Measurements from ENCODE around the gene IRAK1. TPM values are rescaled to one million over a fixed set of nuclear protein-coding genes. Genes with fewer than 3 reads are reported as not detected.

IRAK1 gene
- polyA plus RNA-seq, 3 donors, result 52.0 to 69.7 (median 62.3) TPM

GRCh38 chrX:154026136-154027021 is 6.7 kb upstream of the IRAK1 start:
- DNase-seq (ENCODE audit: extremely low read depth in 1 of 11, low read depth in 9 of 11, low spot score in 4 of 11), result no peak

- DNase-seq (ENCODE audit: extremely low read depth in 1 of 11, low read depth in 9 of 11, low spot score in 4 of 11), result no peak
Measured at GRCh38 chrX:154025230-154025629, 5.5 kb upstream of the IRAK1 start.

DNA sequence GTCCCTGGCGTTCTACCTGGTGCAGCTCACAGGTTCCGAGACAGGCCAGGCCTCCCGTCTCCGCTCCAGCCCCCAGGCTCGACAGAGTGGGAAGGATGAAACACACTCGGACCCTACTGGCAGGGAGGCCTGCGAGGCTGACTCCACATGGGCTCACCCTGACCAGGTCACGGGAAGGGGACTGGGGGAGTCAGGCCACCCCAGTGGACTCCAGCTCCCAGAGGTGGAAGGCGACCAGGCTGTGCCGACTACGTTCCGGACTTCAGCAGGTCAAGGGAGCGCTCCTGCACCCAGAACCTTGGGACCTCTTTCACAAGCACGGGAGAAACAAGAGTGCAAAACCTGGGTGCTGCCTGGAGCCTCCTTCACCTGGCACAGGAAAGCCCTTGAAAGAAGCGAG is 4.6 kb upstream of the IRAK1 start:
- DNase-seq (ENCODE audit: extremely low read depth in 1 of 11, low read depth in 9 of 11, low spot score in 4 of 11), result no peak

- no peak for DNase-seq (ENCODE audit: extremely low read depth in 1 of 11, low read depth in 9 of 11, low spot score in 4 of 11)
Measured at GRCh38 chrX:154023276-154024000, 3.7 kb upstream of the IRAK1 start.

DNA sequence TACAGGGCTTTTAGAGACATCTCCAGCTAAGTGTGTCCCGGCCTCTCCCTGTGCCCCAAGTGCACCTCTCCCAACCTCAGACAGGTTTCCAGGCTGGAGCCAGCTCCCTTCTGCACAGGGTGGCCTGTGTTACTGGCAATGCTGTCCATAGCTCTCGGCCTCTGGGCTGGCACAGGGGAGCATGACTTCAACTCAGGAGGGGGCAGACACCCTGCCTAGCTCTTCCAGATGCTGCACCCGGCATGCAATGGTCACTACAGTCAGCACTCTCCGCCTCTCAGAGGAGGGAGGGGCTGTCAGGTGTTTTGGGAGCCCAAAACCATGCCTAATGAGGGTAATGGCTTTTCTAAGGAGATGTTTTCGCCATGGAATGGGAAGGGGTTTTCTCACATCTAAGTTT is 2.4 kb upstream of the IRAK1 start:
- no peak for DNase-seq (ENCODE audit: extremely low read depth in 1 of 11, low read depth in 9 of 11, low spot score in 4 of 11)

GRCh38 chrX:154021131-154021611 is 1.5 kb upstream of the IRAK1 start:
- no peak for DNase-seq (ENCODE audit: extremely low read depth in 1 of 11, low read depth in 9 of 11, low spot score in 4 of 11)

DNA sequence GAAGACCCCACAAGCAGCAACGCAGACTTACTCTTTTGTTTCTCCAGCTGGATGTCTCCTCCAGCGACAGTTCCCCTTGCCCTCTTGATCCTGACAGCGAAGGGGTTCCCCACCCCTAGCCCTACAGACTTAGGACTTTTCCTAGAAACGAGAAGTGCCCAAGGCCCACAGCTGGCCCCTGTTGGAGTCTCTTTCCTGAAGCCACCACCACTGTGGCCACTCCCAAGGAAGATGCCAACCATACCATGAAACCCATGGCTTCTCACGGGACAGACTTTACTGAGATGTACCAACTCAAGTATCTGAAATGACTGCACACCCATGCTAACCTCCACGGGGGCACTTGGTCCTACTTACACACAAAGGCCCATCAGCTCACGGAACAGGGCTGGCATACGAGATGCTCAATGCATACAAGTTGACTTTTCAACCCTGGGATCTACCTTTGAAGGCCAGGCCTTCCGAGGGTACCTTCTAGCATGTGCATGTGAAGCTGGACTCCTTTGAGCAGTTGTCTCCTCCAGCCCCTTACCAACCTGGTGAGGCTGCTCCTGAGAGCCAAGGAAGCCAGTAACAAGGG is 924 bp upstream of the IRAK1 start:
- no peak for DNase-seq (ENCODE audit: extremely low read depth in 1 of 11, low read depth in 9 of 11, low spot score in 4 of 11)

- no peak for DNase-seq (ENCODE audit: extremely low read depth in 1 of 11, low read depth in 9 of 11, low spot score in 4 of 11)
Measured at GRCh38 chrX:154019061-154019621, 561 bp downstream of the IRAK1 start.

DNA sequence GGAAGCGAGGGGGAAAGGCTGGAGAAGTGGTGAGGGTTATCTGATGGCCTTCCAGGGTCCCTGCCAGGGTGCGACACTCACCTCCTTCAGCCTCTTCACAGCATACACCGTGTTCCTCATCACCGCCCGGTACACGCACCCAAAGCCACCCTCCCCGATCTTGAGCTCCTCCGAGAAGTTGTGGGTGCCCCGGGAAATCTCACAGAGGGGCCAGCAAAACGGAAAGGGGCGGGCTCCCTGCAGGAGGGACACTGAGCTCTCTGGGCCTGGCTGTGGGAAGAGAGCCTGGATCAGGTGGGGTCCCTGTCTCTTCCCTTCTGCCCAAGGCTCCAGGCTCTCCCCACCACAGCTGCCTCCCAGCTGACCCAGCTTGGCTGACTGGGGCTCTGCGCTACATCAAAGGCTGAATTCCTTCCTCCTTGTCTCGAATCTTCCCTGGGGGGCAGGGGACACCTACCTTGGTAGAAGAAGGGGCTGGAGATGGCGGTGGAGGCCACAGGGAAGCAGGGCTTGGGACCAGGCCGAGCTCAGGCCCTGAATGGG is 1.1 kb downstream of the IRAK1 start:
- no peak for DNase-seq (ENCODE audit: extremely low read depth in 1 of 11, low read depth in 9 of 11, low spot score in 4 of 11)

- DNase-seq (ENCODE audit: extremely low read depth in 1 of 11, low read depth in 9 of 11, low spot score in 4 of 11), result no peak
Measured at GRCh38 chrX:154017766-154018517, 1.8 kb downstream of the IRAK1 start.

- no peak for DNase-seq (ENCODE audit: extremely low read depth in 1 of 11, low read depth in 9 of 11, low spot score in 4 of 11)
Measured at GRCh38 chrX:154016366-154017076, 3.2 kb downstream of the IRAK1 start.

DNA sequence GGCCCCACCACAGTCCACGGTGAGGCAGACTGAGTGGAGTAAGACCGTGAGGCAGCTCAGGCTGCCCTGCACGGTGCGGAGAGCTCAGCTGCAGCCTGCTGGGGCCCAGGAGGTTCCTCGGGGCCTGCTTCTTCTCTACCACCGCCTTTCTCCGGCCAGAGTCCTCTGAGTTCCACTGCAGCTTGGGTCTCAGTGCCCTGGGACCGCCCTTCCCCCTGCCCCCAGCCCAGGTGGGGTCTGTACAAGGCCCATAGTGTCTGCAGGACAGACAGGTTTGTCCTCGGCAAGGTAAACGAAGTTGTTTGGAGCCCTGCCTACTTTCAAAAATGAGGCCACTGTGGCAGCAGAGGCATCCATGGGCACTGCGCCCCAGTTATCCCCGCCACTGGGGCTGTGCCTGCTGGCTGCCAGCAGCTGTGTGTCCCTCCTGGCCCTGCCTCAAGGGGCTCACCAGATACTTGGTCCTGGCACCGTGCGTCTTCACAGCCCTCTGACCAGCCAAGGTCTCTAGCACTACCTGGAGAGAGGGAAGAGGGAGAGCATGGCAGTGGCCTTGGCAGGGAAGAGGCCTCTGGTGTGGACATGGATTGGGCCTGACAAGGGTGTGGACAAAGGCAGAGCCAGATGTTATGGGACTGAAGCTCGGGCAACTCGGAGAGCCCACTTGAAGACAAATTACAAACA is 4.0 kb downstream of the IRAK1 start:
- DNase-seq (ENCODE audit: extremely low read depth in 1 of 11, low read depth in 9 of 11, low spot score in 4 of 11), result no peak

GRCh38 chrX:154014429-154015380 is 5.0 kb downstream of the IRAK1 start:
- no peak for DNase-seq (ENCODE audit: extremely low read depth in 1 of 11, low read depth in 9 of 11, low spot score in 4 of 11)

DNA sequence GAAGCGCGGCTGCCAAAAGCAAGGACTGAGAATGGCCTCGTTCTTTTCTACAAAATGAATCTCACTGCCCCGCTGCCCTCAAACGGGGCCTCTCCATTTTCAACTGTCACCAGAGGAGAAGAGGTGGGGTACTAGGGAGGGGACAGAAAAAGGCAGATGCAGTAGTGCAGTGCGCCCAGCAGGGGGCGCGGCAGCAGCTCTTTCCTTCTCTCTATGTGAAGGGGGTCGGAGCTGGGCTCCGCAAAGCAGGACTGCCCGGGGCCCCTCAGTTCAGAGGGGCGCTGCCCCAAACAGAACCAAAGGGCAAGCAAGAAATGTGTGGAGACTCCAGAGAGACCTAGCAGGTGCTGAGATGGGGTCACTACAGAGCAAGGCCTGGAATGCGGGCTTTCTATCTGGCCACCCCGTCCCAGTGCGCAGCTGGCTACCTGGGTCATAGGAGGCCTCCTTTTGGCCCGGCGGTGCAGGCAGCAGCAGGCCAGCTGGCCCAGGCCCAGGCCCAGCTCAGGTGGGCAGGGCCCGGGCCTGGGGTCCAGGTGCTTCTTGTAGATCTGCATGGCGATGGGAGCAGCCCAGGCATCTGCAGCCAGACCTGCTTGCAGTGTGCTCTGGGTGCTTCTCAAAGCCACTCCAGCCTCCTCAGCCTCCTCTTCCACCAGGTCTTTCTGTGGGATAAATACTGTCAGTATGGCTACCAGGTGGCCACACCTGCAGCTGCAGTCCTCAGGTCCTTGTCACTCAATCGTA is 5.9 kb downstream of the IRAK1 start:
- DNase-seq (ENCODE audit: extremely low read depth in 1 of 11, low read depth in 9 of 11, low spot score in 4 of 11), result no peak

- DNase-seq (ENCODE audit: extremely low read depth in 1 of 11, low read depth in 9 of 11, low spot score in 4 of 11), result no peak
Measured at GRCh38 chrX:154013001-154013421, 6.7 kb downstream of the IRAK1 start.
